22Rv1 (cell line): ENCODE data around the gene CHMP4A.

Experiments used
- ZFX ChIP-seq: fragments of 450-650 bp; IDR thresholded peaks from 2 replicates; pipeline ENCODE4 v1.6.1; 2017; ENCODE audit warnings: antibody characterized with exemption, borderline replicate concordance
- TF ChIP-seq, protein P1 (sequence below): fragments of 450-650 bp; IDR thresholded peaks from 2 replicates; pipeline ENCODE4 v1.5.1; 2017; ENCODE audit warnings: mild to moderate bottlenecking

- TF ChIP-seq, protein P1, sequence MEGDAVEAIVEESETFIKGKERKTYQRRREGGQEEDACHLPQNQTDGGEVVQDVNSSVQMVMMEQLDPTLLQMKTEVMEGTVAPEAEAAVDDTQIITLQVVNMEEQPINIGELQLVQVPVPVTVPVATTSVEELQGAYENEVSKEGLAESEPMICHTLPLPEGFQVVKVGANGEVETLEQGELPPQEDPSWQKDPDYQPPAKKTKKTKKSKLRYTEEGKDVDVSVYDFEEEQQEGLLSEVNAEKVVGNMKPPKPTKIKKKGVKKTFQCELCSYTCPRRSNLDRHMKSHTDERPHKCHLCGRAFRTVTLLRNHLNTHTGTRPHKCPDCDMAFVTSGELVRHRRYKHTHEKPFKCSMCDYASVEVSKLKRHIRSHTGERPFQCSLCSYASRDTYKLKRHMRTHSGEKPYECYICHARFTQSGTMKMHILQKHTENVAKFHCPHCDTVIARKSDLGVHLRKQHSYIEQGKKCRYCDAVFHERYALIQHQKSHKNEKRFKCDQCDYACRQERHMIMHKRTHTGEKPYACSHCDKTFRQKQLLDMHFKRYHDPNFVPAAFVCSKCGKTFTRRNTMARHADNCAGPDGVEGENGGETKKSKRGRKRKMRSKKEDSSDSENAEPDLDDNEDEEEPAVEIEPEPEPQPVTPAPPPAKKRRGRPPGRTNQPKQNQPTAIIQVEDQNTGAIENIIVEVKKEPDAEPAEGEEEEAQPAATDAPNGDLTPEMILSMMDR, result no peak
- TF ChIP-seq ZFX, result no peak
Observed at GRCh38 chr14:24211311-24211710, 2.0 kb downstream of the CHMP4A start.
